Central memory CD8-positive, alpha-beta T cell (primary cell): Measurements from ENCODE around the gene RHEBL1.

Experiments used
- ATAC-seq: fragments of 150-1000 bp; cut with Tn5 transposase; replicated peaks from 2 replicates; pipeline ENCODE4 v1.10.0; 2022; ENCODE audit warnings: mild to moderate bottlenecking, moderate FRiP score, moderate number of reproducible peaks; ENCODE audit not compliant: poor library complexity, severe bottlenecking; ENCODE audit errors: extremely low read depth
- DNase-seq, 2 donors: peaks; one replicate each; pipeline ENCODE4 v3.0.0; 2021; ENCODE audit warnings: low spot score in 2 of 2
- H3K27ac Mint-ChIP-seq: one replicate; pipeline ENCODE4 v1.8.0; 2022; ENCODE audit warnings: low read depth, mild to moderate bottlenecking, moderate library complexity, mixed read lengths
- H3K27me3 Mint-ChIP-seq: one replicate; pipeline ENCODE4 v1.8.0; 2022; ENCODE audit warnings: mixed read lengths
- H3K36me3 Mint-ChIP-seq: one replicate; pipeline ENCODE4 v1.8.0; 2022; ENCODE audit warnings: mild to moderate bottlenecking, moderate library complexity, mixed read lengths; ENCODE audit not compliant: insufficient read depth
- H3K4me1 Mint-ChIP-seq: one replicate; pipeline ENCODE4 v1.8.0; 2022; ENCODE audit warnings: mixed read lengths
- H3K4me3 Mint-ChIP-seq: one replicate; pipeline ENCODE4 v1.8.0; 2022; ENCODE audit warnings: mild to moderate bottlenecking, moderate library complexity, mixed read lengths
- H3K9me3 Mint-ChIP-seq: one replicate; pipeline ENCODE4 v1.8.0; 2022; ENCODE audit warnings: mixed read lengths

Gene RHEBL1

DNA sequence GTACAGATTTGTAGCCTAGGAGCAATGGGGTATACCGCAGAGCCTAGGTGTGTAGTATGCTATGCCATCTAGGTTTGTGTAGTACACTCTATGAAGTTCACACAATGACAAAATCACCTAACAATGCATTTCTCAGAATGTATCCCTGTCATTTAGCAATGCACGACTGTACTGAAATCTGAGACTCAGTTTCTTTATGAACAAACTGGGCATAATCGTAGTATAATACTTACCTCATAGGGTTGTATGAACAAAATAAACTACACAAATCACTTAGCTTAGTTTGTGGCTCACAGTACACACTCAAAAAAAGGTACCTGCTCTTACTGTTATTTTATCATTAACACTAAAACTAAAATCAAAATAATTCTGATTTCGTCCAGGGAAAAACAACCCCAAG, 44.3 kb downstream of the RHEBL1 start:
- H3K27ac Mint-ChIP-seq, result peak overlapping the region; percentile 57

DNA sequence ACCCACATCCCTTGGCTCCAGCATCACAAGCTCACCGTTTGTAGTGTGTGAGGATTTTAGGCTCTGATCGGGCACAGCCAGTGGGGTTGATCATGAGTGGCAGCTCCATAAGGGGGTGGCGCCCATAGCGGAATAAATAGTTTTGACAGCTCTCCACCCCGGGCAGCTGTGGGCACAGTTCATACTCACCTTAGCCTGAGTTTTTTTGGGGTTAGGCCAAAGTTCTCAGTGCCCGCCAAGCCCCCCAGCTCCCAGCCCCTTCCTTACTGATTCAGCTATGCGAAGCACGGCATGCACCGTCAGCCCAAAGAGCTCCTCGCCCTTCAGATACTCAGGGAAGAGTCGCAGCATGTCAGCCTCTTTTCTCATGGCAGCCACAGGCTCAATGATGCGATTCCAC, 45.2 kb downstream of the RHEBL1 start:
- no peaks in the 10 kb centered on the region for H3K9me3 Mint-ChIP-seq
- peaks cover 44% of the 10 kb centered on the region for H3K36me3 Mint-ChIP-seq
- ATAC-seq, result no peak
- peaks cover 6% of the 10 kb centered on the region for H3K4me1 Mint-ChIP-seq
- no peaks in the 10 kb centered on the region for H3K27me3 Mint-ChIP-seq
- no peak overlapping the region for H3K27ac Mint-ChIP-seq
- DNase-seq, result no peak
- no peak overlapping the region for H3K4me3 Mint-ChIP-seq

More for the DNA sequence above, 44.3 kb downstream of the RHEBL1 start:
- H3K9me3 Mint-ChIP-seq, result no peaks in the 10 kb centered on the region
- H3K27me3 Mint-ChIP-seq, result no peaks in the 10 kb centered on the region
- H3K4me3 Mint-ChIP-seq, result no peak overlapping the region
- ATAC-seq, result no peak
- H3K4me1 Mint-ChIP-seq, result no peaks in the 10 kb centered on the region
- peaks cover 45% of the 10 kb centered on the region for H3K36me3 Mint-ChIP-seq
- DNase-seq, result no peak

DNA sequence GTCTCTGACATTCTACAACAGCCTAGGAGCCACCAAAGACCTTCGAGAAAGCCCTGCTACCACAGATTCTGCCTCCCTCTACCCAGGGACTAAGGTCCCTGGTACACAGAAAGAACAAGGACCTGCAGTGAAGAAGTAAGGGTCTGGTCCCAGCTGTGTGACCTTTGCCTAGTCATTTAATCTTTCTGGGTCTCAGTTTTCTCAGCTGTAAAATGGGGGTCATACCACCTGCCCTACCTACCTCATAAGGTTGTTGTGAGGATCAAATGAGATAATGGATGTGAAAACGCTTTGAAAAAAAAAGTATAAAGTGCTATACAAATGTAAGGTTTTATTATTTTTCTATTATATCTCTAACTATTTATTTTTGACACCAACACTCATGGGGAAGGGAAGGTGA, 46.0 kb downstream of the RHEBL1 start:
- no peaks in the 10 kb centered on the region for H3K9me3 Mint-ChIP-seq
- DNase-seq (no peak), ATAC-seq (no peak)
- no peak overlapping the region for H3K4me3 Mint-ChIP-seq
- H3K27me3 Mint-ChIP-seq, result no peaks in the 10 kb centered on the region
- peaks cover 14% of the 10 kb centered on the region for H3K4me1 Mint-ChIP-seq
- peak overlapping the region; percentile 91 for H3K27ac Mint-ChIP-seq
- peaks cover 45% of the 10 kb centered on the region for H3K36me3 Mint-ChIP-seq

DNA sequence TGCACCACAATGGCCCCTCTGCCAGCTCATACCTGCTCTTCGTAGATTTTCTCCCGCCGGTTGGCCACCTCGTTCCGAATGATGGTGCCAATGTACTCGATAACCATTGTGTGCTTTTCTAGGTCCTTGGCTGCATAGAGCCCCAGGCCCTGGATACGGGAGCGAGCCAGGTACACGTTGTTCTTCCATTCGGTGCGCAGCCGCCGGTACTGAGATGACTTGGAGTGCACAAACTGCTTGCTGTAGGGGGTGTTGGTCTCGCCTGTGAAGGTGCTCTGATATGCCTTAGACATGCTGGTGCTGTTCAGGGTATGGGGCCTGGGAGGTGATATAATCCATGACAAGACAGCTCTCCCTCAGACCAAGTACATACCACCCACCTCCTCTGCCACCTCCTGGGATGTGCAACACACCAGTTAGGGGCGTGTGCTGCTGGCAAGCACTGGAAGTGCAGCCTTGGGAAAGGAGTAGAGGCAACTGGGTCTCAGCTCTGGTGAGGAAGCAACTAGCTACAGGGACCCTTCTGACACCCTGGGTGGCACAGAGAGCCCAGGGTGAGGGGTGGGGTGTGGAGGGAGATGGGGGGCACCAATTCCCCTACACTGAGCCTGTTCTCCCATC, 47.1 kb downstream of the RHEBL1 start:
- H3K27me3 Mint-ChIP-seq, result no peaks in the 10 kb centered on the region
- peaks cover 25% of the 10 kb centered on the region for H3K4me1 Mint-ChIP-seq
- no peak for ATAC-seq
- H3K4me3 Mint-ChIP-seq, result no peak overlapping the region
- H3K27ac Mint-ChIP-seq, result peak overlapping the region; percentile 91
- peaks cover 50% of the 10 kb centered on the region for H3K36me3 Mint-ChIP-seq
- H3K9me3 Mint-ChIP-seq, result no peaks in the 10 kb centered on the region
- no peak for DNase-seq

DNA sequence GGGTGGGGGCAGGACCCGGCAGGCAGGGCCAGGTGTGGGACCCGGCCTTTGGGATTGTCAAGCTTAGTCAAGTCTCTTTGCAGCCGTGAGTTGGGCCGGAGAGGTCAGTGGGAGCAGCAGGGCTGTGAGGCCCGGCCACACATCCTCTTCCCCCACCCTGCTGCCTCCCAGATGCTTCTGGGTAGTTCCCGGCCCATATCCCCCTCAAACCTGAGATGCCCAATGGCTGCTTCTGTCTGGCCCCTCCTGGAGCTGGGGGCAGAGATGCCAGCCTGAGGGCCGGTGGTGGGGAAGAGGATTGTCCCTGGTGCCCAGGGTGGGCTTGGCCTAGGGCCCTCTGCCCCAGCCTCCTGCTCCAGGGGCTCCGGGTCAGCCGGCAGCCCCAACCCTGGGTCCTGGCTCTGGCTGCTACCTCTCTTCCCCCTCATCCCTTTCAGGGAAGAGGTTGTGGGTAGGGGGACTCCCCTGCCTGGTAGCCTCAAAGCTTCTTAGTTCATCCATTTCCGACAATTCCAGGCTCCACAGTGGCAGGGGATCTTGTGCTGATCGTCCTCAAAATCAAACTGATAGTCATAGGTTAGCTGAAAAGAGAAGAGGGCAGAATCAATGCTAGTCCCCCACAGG, 48.4 kb downstream of the RHEBL1 start:
- ATAC-seq, result no peak
- Mint-ChIP-seq H3K27me3 (no peaks in the 10 kb centered on the region), H3K9me3 (no peaks in the 10 kb centered on the region), H3K4me1 (peaks cover 38% of the 10 kb centered on the region), H3K36me3 (peaks cover 43% of the 10 kb centered on the region), H3K27ac (peak overlapping the region; percentile 91), H3K4me3 (no peak overlapping the region)
- no peak for DNase-seq

DNA sequence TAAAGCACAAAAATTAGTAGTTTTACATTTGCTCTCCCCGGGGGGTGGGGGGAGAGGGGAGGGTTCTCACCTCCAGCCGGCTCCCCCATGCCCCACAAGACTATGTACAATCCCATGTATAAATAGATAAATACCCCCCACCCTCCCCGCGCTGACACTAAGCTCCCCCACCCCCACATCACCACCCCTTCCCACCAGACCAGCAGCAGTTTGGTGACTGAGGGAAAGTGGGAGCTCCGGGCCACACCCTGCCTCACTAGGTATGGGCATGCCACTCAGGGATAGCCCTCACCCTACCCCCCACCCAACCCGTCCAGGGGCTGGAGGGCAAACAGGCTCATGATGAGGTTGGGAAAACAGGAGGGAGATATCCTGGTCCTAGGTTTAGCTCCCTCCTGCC, 49.3 kb downstream of the RHEBL1 start:
- Mint-ChIP-seq H3K4me3 (no peak overlapping the region), H3K36me3 (peaks cover 35% of the 10 kb centered on the region), H3K27me3 (no peaks in the 10 kb centered on the region), H3K27ac (peak overlapping the region; percentile 98), H3K4me1 (peaks cover 45% of the 10 kb centered on the region), H3K9me3 (no peaks in the 10 kb centered on the region)
- DNase-seq (no peak), ATAC-seq (no peak)

DNA sequence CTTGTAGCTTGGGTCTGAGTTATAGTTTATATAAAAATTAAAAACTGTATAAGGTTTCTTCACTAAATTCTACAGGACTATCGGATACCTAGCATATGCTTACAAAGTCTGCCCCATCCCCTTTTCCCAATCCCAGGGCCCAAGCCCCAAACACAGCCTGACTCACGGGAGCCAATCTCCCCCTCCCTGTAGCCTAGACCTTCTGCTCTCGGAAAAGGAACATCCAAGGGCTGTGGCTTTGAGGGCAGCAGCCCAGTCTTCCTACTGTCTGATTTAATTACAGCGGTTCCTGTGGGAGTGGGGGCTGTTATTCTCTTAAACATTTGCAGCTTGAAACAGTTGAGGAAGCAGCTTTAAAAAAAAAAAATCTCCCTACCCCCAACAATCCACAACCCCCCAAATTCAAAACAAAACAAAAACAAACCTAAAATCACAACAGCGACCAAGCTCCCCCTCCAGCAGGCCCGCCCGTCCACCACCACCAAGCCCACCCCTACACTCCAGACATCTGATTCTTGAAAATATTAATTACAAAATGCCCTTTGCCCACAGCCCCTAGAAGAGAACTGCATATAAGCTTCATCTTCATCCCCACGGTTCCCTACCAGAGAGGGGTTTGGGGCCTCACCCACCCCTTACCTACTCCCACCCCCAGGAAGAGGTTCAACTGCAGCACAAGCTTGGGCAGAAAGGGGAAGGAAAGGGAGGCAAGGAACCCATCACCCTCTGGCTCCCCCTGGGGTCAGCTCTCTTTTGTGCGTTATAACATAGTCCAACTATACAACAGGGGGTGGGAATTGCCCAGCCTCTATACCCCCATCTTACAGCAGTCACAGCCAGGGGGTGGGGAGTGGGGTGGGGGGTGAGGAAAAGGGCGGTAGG, 50.1 kb downstream of the RHEBL1 start:
- Mint-ChIP-seq H3K4me1 (peaks cover 50% of the 10 kb centered on the region), H3K27me3 (no peaks in the 10 kb centered on the region), H3K36me3 (peaks cover 31% of the 10 kb centered on the region), H3K27ac (peak overlapping the region; percentile 98), H3K9me3 (no peaks in the 10 kb centered on the region), H3K4me3 (peak overlapping the region; percentile 89)
- no peak for DNase-seq
- no peak for ATAC-seq

DNA sequence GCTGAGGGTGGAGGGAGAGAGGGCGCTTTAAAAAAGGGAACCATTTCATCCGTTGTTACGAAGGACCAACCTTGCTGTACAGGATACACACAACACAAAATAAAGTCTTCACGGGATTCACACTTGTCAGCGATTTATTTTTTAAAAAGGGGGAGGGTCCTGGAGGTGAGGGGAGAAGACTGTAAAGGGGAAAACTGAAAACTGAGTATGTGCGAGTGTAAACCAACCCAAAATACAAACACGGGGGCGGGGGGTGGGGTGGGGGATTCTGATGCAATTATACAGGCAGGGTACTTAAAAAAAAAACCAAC, 50.7 kb downstream of the RHEBL1 start:
- ATAC-seq (peak; percentile 22), DNase-seq (no peak)
- Mint-ChIP-seq H3K4me1 (peaks cover 55% of the 10 kb centered on the region), H3K27me3 (no peaks in the 10 kb centered on the region), H3K36me3 (peaks cover 28% of the 10 kb centered on the region), H3K4me3 (peak overlapping the region; percentile 89), H3K27ac (peak overlapping the region; percentile 98), H3K9me3 (no peaks in the 10 kb centered on the region)

DNA sequence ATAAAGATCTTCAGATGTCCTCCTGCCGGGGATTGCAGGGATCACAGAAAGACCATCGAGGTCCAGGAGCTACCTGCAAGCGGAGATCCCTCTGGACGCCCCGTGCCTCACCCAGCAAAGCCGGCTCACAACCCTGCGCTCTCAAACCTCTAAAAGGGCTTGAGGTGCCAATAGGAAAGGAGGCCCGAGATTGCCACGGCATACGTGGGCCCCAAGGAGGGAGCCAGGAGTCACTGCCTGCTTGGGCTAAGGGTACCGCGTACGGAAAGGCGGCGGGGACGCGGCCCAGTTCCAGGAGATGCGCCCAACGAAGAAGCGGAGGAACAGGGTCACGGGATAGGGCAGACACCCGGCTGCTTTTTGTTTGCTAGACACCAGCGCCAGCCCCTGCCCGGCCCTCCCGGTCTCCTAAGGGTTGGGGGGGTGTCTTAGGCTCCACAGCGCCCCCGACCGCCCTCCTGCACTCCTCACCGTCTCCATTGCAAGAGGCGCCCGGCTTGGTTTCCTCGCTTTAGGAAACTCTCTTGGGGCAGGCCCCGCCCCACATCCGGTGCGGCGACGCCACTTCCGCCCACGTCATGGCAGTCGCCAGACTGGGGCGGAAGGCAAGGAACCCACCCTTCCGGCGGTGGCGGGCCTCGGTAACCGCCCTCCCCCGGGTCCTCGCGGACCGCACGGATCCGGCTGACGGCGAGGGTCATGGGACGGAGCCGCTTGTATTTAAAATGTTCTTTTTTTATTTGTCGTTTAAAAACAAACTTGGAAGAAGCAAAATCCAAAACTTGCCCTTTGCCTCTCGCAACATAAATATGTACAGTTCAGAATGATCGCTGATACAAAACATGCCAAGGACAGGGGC, 51.3 kb downstream of the RHEBL1 start, which contains the start of gene PRKAG1:
Gene PRKAG1 (minus strand): TSS at position 516 of the 859 bp plus-strand sequence. CDS start 36 bp downstream, at position 480.
- Mint-ChIP-seq H3K4me3 (peak within 1 kb of the TSS; percentile 89), H3K27ac (peak within 1 kb of the TSS; percentile 98), H3K36me3 (peaks cover 28% of the 10 kb centered on the region), H3K9me3 (no peaks in the 10 kb centered on the region), H3K27me3 (no peaks in the 10 kb centered on the region), H3K4me1 (peaks cover 56% of the 10 kb centered on the region)
- DNase-seq (peak; percentile 95 to 98), ATAC-seq (peak; percentile 92)

DNA sequence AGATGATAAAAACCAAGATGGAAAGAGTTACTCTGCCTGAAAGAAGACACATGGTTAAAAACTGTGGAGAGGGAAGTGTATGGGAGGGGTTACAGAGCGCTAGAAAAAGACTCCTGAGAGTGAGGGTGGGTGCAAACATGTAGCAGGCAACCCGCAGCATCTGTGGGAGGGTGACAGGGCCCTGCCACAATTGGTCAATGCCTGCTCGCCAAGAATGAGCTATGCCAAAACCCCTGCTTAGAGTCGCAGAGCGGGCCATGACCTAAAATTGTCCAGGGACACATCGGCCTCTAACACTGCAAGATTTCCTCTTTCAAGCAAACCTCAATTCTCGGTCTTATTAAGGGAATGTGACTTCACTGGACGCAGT, 51.9 kb downstream of the RHEBL1 start:
- peaks cover 56% of the 10 kb centered on the region for H3K4me1 Mint-ChIP-seq
- peaks cover 34% of the 10 kb centered on the region for H3K36me3 Mint-ChIP-seq
- ATAC-seq, result peak; percentile 5
- H3K9me3 Mint-ChIP-seq, result no peaks in the 10 kb centered on the region
- DNase-seq, result no peak
- H3K27me3 Mint-ChIP-seq, result no peaks in the 10 kb centered on the region
- peak overlapping the region; percentile 98 for H3K27ac Mint-ChIP-seq
- H3K4me3 Mint-ChIP-seq, result peak overlapping the region; percentile 89

DNA sequence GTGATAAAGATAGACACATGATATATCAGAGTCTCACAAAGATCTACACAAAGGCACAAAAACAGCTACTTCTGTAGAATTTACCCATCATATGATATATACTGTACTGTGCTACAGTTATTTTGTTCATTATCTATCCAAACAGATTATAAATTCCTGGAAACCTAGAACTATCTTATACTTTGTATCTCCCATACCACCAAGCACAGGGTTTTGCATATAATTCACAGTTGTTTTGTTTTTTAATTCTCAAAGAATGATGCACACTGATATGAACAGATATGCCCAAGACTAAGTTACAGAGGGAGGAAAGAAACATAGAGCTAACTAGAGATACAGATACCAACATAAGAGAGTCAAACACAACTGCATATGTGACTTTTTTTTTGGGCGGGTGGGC, 54.6 kb downstream of the RHEBL1 start:
- Mint-ChIP-seq H3K4me3 (no peak overlapping the region), H3K27ac (no peak overlapping the region), H3K36me3 (peaks cover 49% of the 10 kb centered on the region), H3K27me3 (no peaks in the 10 kb centered on the region), H3K9me3 (no peaks in the 10 kb centered on the region), H3K4me1 (peaks cover 56% of the 10 kb centered on the region)
- ATAC-seq, result no peak
- DNase-seq, result no peak
